K562 (cell line): ENCODE data around the gene TFF1. TPM values are rescaled to one million over a fixed set of nuclear protein-coding genes. Genes with fewer than 3 reads are reported as not detected.

ENCODE experiments used
- ATAC-seq: fragments of 200-7000 bp; cut with Tn5 transposase; 3 replicates; pipeline ENCODE4 v1.9.1; 2020; ENCODE audit warnings: moderate library complexity
- BruUV-seq: library from RNA; stranded (reverse); fragments of 400-500 nt; replicated peaks from 2 replicates; lab custom pipeline; 2021; lab: Mats Ljungman, UMichigan
- CTCF ChIA-PET: fragments of 300-600 bp; formaldehyde crosslinking; extraction: SDS; loops from one replicate; lab custom pipeline; 2021; ENCODE audit warnings: low intra/inter-chr PET ratio; lab: Yijun Ruan, JAX
- POLR2A ChIA-PET: fragments of 300-600, 350-650 bp; sonication (Branson Sonifier 250); formaldehyde crosslinking; extraction: SDS; loops from one replicate; lab custom pipeline; 2021; ENCODE audit warnings: antibody characterized with exemption, inconsistent platforms; lab: Yijun Ruan, JAX
- DNase-seq, 4 experiments: peaks; one replicate each; pipeline versions ENCODE4 v3.0.0 to v3.0.0-alpha.2; 2011 to 2018; ENCODE audit warnings: low spot score in 3 of 4, mixed read lengths in 3 of 4; ENCODE audit errors: extremely low read depth in 1 of 4
- FAIRE-seq: peaks from 2 replicates; lab custom pipeline; 2011; peaks lifted over from hg19 to GRCh38; lab: Jason Lieb, UNC
- H2AFZ ChIP-seq: 2 replicates; pipeline ENCODE4 v1.6.0; 2011; ENCODE audit warnings: low read depth, low read length, control low read depth, inconsistent platforms
- H3K27ac ChIP-seq: fragments of 200-600 bp; 3 replicates; pipeline ENCODE4 v1.8.0; 2011; ENCODE audit warnings: low read depth, mild to moderate bottlenecking, control low read depth, inconsistent platforms, low read length, moderate library complexity, mixed read lengths; ENCODE audit errors: extremely low read depth
- H3K27me3 ChIP-seq, 2 experiments: fragments of 300-600 bp in 1 of 2; 2 replicates in 1 of 2; 3 replicates in 1 of 2; pipeline versions ENCODE4 v1.6.0 to v1.8.0; 2011; ENCODE audit warnings: inconsistent platforms in 2 of 2, low read length in 2 of 2, mild to moderate bottlenecking in 1 of 2, mixed read lengths in 1 of 2, moderate library complexity in 1 of 2; ENCODE audit not compliant: control insufficient read depth in 2 of 2, insufficient read depth in 2 of 2
- H3K36me3 ChIP-seq: fragments of 300-600 bp; 3 replicates; pipeline ENCODE4 v1.8.0; 2011; ENCODE audit warnings: mild to moderate bottlenecking, low read length, inconsistent platforms; ENCODE audit not compliant: control insufficient read depth, insufficient read depth
- H3K4me1 ChIP-seq, 2 experiments: fragments of 200-600 bp in 1 of 2; replicated peaks in 1 of 2; 2 replicates in 1 of 2; 3 replicates in 1 of 2; pipeline versions ENCODE4 v1.5.1 to v1.8.0; 2011; ENCODE audit warnings: inconsistent platforms in 2 of 2, low read length in 2 of 2, mild to moderate bottlenecking in 1 of 2, mixed read lengths in 1 of 2, moderate library complexity in 1 of 2; ENCODE audit not compliant: control insufficient read depth in 2 of 2, insufficient read depth in 2 of 2
- H3K4me2 ChIP-seq: 2 replicates; pipeline ENCODE4 v1.6.1; 2011; ENCODE audit warnings: low read length, control low read depth, inconsistent platforms, mixed read lengths; ENCODE audit not compliant: insufficient read depth
- H3K4me3 ChIP-seq: fragments of 200-600 bp; sonication (generic), shearing (Covaris generic); 2 replicates; pipeline ENCODE4 v1.5.1; 2016; ENCODE audit warnings: control low read depth, inconsistent platforms
- H3K79me2 ChIP-seq: fragments of 200-600 bp; 3 replicates; pipeline ENCODE4 v1.8.0; 2011; ENCODE audit warnings: low read length, inconsistent platforms; ENCODE audit not compliant: control insufficient read depth, insufficient read depth
- H3K9ac ChIP-seq, 2 experiments: 2 replicates each; pipeline versions ENCODE4 v1.6.0 to v1.6.1; 2011; ENCODE audit warnings: low read depth in 2 of 2, low read length in 2 of 2, control low read depth in 1 of 2, inconsistent platforms in 1 of 2, mild to moderate bottlenecking in 1 of 2, mixed read lengths in 1 of 2; ENCODE audit not compliant: insufficient read depth in 1 of 2
- H3K9me1 ChIP-seq: one replicate; pipeline ENCODE4 v1.6.0; 2011; ENCODE audit warnings: inconsistent platforms, mild to moderate bottlenecking, low read length, moderate library complexity; ENCODE audit not compliant: control insufficient read depth, insufficient read depth
- H3K9me3 ChIP-seq: replicated peaks from 2 replicates; pipeline ENCODE4 v1.5.1; 2011; ENCODE audit warnings: low read depth, low read length, inconsistent platforms; ENCODE audit not compliant: control insufficient read depth, insufficient read depth
- H4K20me1 ChIP-seq: replicated peaks from 2 replicates; pipeline ENCODE4 v1.6.1; 2011; ENCODE audit warnings: low read length, inconsistent platforms, mixed read lengths; ENCODE audit not compliant: control insufficient read depth, insufficient read depth
- BRF2 ChIP-seq: IDR thresholded peaks from 3 replicates; pipeline ENCODE4 v1.6.1; 2011; ENCODE audit warnings: borderline replicate concordance, mild to moderate bottlenecking; ENCODE audit not compliant: insufficient read length, insufficient read depth
- CCNT2 ChIP-seq: IDR thresholded peaks from 2 replicates; pipeline ENCODE4 v1.6.1; 2011; ENCODE audit warnings: borderline replicate concordance, low read depth, mild to moderate bottlenecking, moderate library complexity, mixed read lengths, low read length; ENCODE audit not compliant: insufficient read length; ENCODE audit errors: extremely low read depth
- HDAC2 ChIP-seq: fragments of 450-650 bp; IDR thresholded peaks from 2 replicates; pipeline ENCODE4 v1.6.1; 2016; ENCODE audit warnings: mild to moderate bottlenecking
- MYBL2 ChIP-seq, 2 experiments: fragments of 450-650 bp in 1 of 2; sonication (generic) in 1 of 2; formaldehyde crosslinking in 1 of 2; IDR thresholded peaks; 2 replicates each; pipeline versions ENCODE4 v1.6.1 to v1.8.1; 2017 to 2022; ENCODE audit warnings: borderline replicate concordance in 1 of 2, inconsistent platforms in 1 of 2, low read depth in 1 of 2, mild to moderate bottlenecking in 1 of 2, missing genetic modification reagents in 1 of 2, moderate library complexity in 1 of 2
- RCOR1 ChIP-seq, 2 experiments: IDR thresholded peaks; 2 replicates each; pipeline ENCODE4 v1.6.1; 2012; ENCODE audit warnings: low read depth in 2 of 2, low read length in 2 of 2, borderline replicate concordance in 1 of 2, improper control_type of control experiment in 1 of 2
- TSC22D4 ChIP-seq: fragments of 450-650 bp; IDR thresholded peaks from 2 replicates; pipeline ENCODE4 v1.6.1; 2016; ENCODE audit warnings: missing genetic modification characterization, missing biosample characterization, control low read depth
- ZNF395 ChIP-seq: fragments of 200-800 bp; sonication (Bioruptor generic); IDR thresholded peaks from 2 replicates; pipeline ENCODE4 v1.6.1; 2017; ENCODE audit warnings: missing genetic modification characterization, missing compliant biosample characterization
- WGBS: fragments of 100-300 bp; shearing (Covaris generic); methylation state at CpG from one replicate; pipeline ENCODE4 v1.1.6; 2016; ENCODE audit warnings: low coverage, mixed read lengths; ENCODE audit not compliant: insufficient coverage; ENCODE audit errors: missing lambda C conversion rate; 5-methylcytosine and 5-hydroxymethylcytosine counted together
- in situ Hi-C: fragments of 300-500 bp; cut with MboI; formaldehyde crosslinking; loops from 4 replicates; pipeline ENCODE4 v1.15.0; 2018; ENCODE audit warnings: inconsistent platforms, mixed read lengths
- intact Hi-C: fragments of 100-400 bp; cut with micrococcal nuclease; formaldehyde crosslinking; loops from 2 replicates; pipeline ENCODE4 v1.14.2; 2022
- polyA plus RNA-seq, 8 experiments: library from polyadenylated mRNA; depleted of rRNA in 4 of 8; stranded (reverse) in 5 of 8; unstranded in 3 of 8; fragments of >200 nt; fragmentation: Nextera tagmentation in 2 of 8; fragmentation: Illumina TruSeq in 1 of 8; extraction: Ambion mirVana in 2 of 8; extraction: Trizol in 1 of 8; gene quantifications; 2 replicates each; pipeline versions ENCODE4 v1.2.1 to v1.2.3, GENCODE V29; 2011 to 2014; ENCODE audit warnings: inconsistent platforms in 1 of 8, missing spikeins in 1 of 8
- total RNA-seq, 7 experiments: library from RNA; depleted of rRNA in 6 of 7; stranded (reverse); fragments of >200 nt in 6 of 7; fragmentation: Illumina TruSeq in 2 of 7; extraction: Trizol in 2 of 7; gene quantifications; 2 replicates each; pipeline versions ENCODE4 v1.2.1 to v1.2.3, GENCODE V29; 2011 to 2021; ENCODE audit warnings: low replicate concordance in 1 of 7
- TF ChIP-seq, protein P1 (sequence below): sonication (generic); formaldehyde crosslinking; IDR thresholded peaks from 2 replicates; pipeline ENCODE4 v1.5.0; 2020; ENCODE audit warnings: missing genetic modification reagents

TFF1 gene
- total and polyA plus RNA-seq, 9 of the 15 experiments (the other 6 are each of a cell fraction or from before 2014, with no cell fraction given) = 0.31 TPM; not detected in 8

DNA sequence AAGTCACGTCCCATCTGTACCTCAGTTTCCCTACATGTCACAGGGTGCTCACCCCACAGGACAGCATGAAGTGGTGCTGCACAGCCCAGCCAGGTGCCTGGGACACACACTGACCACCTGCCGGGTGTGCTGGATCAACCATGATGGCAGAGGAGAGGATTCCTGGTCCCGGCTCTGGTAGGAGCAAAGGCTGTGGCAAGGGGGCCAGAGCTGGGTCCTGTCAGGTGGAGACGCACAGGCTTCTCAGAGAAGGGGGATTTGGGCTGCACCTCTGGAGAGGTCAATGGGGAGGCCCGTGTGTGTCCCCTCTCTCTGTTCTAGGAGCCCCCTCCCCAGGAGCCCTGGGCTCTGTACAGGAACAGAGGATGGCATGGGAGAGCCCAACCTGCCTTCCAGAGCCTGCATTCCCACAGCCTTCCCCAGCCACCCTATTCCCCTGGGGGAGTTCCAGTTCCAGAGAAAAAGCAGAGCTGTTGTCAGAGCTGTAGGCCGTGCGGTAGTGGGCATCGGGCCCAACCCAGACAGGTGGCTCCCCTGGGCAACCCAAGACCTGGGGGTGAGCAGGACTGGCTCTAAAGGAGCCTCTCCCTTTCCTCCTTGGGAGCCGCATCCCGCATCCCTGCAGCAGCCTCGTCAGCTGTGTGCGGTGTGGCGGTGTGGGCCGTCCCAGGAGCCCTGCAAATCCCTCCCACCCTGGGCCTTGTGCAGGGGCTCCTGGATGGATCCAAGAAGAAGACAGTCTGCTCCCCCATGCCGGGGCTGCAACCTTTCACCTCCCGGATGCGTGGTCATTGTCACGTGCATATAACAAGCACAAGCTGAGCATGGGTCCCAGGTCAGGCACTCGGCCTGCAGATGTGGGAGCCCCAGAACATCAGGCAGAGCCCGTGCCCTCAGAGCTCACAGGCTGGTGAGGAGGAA is 48.2 kb downstream of the TFF1 start:
- Histone ChIP-seq H3K4me2 (no peak overlapping the region), H4K20me1 (0 out of 2 replicates have a peak, but pooled peaks cover 11% of the 10 kb centered on the region)
- POLR2A ChIA-PET = interaction anchor here (0.6 to 0.7 kb wide), 2 partner anchors 32 to 59 kb away, joined by 3 read pairs; no protein-coding TSS in a partner anchor
- no peak for ATAC-seq
- TF ChIP-seq TSC22D4 (tag) (no peak), ZNF395 (no peak), BRF2 (no peak), MYBL2 (IDR thresholded peaks at IDR 0.05; ENCODE audit: low read depth) (no peak), MYBL2 (CRISPR knock-in tag; IDR thresholded peaks at IDR 0.05; ENCODE audit: borderline replicate concordance) (no peak), HDAC2 (no peak), RCOR1 (IDR thresholded peaks at IDR 0.05; ENCODE audit: borderline replicate concordance in 1 of 2, low read depth in 2 of 2, low read length in 2 of 2) (no peak), CCNT2 (no peak)
- TF ChIP-seq, protein P1, sequence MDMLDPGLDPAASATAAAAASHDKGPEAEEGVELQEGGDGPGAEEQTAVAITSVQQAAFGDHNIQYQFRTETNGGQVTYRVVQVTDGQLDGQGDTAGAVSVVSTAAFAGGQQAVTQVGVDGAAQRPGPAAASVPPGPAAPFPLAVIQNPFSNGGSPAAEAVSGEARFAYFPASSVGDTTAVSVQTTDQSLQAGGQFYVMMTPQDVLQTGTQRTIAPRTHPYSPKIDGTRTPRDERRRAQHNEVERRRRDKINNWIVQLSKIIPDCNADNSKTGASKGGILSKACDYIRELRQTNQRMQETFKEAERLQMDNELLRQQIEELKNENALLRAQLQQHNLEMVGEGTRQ = 0 out of 2 replicates have a peak, but pooled peaks have one; percentile 11
- TF ChIP-seq, all 486 proteins: peak for 1
- no peaks in the 10 kb centered on the region for H3K9me3 ChIP-seq
- CTCF ChIA-PET = no interaction called here
- H3K4me3 ChIP-seq = no peak overlapping the region
- no peak overlapping the region for H2AFZ ChIP-seq
- H3K27me3 ChIP-seq = peaks cover 54 to 85% of the 10 kb centered on the region in 2 experiments
- BruUV-seq = no TSS peak
- no peaks in the 10 kb centered on the region for H3K79me2 ChIP-seq
- H3K27ac ChIP-seq = no peak overlapping the region
- DNase-seq = no peak
- H3K36me3 ChIP-seq = no peaks in the 10 kb centered on the region
- H3K9me1 ChIP-seq = no peaks in the 10 kb centered on the region
- in situ Hi-C loops = loop anchor here (10.0 kb wide), 1 partner anchor 127 kb away; no protein-coding TSS in a partner anchor
- no peak overlapping the region for H3K9ac ChIP-seq
- no peaks in the 10 kb centered on the region for H3K4me1 ChIP-seq
- 1% methylated on average over 20 of the region's 20 CpGs for WGBS
- intact Hi-C loops = no loop called here
- FAIRE-seq = no peak
